ENCODE measurements around the gene FOXP2.
"Not testable (repeated sequence)": the region's sequence is repeated elsewhere in the genome, so short reads cannot be mapped to it uniquely, and the experiment has no call there.

FOXP2 gene

DNA sequence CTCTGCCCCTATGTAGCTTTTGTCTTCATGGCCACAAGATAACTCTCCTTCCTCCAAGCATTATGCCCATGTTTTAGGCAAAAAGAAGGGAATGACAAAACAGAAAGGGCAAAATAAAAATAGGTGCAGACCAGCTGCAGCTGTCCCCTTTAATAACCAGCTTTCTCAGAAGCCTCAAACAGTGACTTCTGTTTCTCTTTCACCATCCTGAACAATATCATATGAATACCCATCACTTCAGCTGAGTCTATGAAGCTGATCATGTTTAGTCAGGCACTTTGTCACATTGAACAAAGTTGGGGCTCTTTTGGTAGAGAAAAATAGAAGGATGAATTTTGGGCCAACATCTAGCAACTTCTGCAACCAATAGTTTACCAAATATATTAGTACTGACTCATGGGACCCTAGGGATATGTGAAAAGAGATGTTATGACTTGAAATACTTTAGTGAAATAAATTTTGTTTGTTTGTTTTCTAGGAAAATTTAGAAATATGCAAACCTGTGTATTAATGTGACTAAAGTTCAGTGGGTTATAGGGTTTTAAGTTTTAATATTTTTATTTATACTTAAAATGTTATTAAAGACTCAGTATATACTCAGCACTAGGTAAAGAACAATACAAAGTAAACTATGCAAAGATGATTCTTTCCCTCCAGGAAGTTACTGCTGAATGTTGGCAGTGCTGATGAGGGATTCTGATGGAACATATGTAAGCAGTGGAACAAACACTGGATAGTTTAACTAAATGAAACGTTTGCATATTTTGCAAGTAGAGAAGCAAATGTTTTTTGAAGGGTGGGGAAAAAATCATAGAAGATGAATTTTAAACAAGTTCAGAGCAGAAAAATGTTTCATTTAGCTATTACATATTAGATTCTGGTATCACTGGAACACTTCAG, 133.7 kb downstream of the FOXP2 start:
- no peak overlapping the region for H3K4me3 ChIP-seq (ENCODE audit: low read length)
- TF ChIP-seq, protein P1, sequence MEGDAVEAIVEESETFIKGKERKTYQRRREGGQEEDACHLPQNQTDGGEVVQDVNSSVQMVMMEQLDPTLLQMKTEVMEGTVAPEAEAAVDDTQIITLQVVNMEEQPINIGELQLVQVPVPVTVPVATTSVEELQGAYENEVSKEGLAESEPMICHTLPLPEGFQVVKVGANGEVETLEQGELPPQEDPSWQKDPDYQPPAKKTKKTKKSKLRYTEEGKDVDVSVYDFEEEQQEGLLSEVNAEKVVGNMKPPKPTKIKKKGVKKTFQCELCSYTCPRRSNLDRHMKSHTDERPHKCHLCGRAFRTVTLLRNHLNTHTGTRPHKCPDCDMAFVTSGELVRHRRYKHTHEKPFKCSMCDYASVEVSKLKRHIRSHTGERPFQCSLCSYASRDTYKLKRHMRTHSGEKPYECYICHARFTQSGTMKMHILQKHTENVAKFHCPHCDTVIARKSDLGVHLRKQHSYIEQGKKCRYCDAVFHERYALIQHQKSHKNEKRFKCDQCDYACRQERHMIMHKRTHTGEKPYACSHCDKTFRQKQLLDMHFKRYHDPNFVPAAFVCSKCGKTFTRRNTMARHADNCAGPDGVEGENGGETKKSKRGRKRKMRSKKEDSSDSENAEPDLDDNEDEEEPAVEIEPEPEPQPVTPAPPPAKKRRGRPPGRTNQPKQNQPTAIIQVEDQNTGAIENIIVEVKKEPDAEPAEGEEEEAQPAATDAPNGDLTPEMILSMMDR (conservative IDR thresholded peaks at IDR 0.05; ENCODE audit: low read depth, low read length) = no peak
- no peak for DNase-seq (ENCODE audit: low read depth)

DNA sequence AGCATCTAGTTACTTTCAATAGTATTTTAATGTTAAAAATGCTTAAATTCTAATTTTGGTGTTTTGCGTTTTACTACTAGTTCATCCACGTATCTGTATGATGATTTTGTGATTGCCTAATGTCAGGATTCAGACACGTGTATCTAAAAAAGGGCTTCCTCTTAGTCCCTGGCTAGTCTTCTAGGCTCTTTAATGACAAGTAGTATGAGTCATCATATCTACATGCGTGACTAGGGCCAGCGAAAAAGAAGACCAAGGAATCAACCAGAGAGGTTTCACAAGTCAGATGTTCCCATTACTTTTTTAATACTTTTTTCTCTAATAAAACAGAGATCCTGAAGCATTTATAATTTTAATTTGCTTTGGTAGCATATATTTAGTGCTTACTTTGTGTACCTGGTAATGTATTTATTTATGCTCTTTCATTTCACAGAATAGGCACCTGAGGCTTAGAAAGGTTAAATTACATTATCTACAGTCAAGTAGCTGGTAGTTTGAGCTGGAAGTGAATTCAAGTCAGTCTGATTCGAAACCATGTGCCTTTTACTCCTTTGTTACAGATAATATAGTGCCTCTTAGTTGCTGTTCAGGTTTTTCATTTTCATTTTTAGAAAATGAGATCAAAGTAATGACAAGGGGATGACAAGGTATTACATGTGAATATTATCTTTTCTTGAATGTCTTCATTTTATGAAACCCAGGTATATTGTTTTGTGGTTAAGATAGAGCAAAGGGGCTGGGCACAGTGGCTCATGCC, 140.3 kb downstream of the FOXP2 start:
- TF ChIP-seq, protein P1 (conservative IDR thresholded peaks at IDR 0.05; ENCODE audit: low read depth, low read length) = no peak
- DNase-seq (ENCODE audit: low read depth) = no peak
- no peak overlapping the region for H3K4me3 ChIP-seq (ENCODE audit: low read length)

DNA sequence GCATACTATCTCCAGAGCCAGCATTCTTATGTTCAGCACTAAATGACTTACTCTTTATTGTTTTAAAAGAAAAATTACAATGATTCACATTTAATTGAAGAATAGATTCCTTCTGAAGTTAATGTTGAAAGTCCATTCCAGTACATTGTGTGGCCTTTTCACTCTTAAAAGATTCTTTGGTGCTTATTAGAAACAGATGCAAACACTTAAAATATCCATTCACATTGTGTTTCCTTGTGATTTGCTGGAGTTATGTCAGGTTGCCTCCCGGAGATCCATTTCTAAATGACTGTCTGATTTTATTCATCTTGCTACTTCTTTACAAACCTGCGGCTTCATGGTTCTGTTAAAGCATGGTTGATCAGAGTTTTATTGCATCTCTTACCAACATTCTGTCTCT, 152.8 kb downstream of the FOXP2 start:
- H3K4me3 ChIP-seq (ENCODE audit: low read length) = no peak overlapping the region
- no peak for DNase-seq (ENCODE audit: low read depth)
- TF ChIP-seq, protein P1 (conservative IDR thresholded peaks at IDR 0.05; ENCODE audit: low read depth, low read length) = no peak

DNA sequence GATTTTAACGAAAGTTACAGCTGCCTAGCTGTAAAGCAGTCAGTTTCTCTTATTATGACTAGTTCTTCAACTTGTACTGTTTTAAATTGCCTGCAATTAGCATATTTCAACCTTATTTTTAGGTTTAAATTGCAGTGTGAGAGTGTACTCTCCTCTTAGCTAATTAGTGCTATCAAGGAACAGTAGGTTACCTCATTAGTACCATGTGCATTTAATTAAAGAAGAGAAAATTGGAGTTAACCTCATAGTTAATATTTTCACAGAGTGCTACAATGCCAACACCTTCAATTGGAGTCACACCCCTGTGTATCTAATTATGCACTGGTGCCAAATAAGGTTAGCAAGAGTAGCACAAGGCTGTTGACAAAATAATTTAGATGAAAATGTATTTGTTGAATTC, 154.6 kb downstream of the FOXP2 start:
- DNase-seq (ENCODE audit: low read depth) = no peak
- H3K4me3 ChIP-seq (ENCODE audit: low read length) = no peak overlapping the region
- TF ChIP-seq, protein P1 (conservative IDR thresholded peaks at IDR 0.05; ENCODE audit: low read depth, low read length) = no peak

DNA sequence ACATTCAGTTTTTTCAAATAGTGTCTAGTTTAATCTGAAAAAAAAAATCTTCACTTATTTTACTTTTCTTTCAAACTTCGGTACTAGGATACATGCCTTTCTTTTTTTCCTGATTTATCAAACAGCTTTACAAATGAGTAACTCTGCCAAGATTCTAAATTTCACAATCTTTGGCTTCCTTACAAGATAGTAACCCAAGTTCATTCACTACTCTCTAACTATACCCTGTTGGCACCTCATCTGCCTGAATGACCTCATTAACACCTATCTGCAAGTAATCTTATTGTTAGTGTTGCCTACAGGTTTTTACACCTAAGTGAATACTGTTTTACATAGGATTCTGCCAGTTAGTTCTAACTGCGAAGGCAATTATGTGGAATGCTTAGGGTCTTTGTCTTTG, 159.8 kb downstream of the FOXP2 start:
- peak; percentile 42 for DNase-seq (ENCODE audit: low read depth)
- no peak overlapping the region for H3K4me3 ChIP-seq (ENCODE audit: low read length)
- TF ChIP-seq, protein P1 (conservative IDR thresholded peaks at IDR 0.05; ENCODE audit: low read depth, low read length) = no peak

DNA sequence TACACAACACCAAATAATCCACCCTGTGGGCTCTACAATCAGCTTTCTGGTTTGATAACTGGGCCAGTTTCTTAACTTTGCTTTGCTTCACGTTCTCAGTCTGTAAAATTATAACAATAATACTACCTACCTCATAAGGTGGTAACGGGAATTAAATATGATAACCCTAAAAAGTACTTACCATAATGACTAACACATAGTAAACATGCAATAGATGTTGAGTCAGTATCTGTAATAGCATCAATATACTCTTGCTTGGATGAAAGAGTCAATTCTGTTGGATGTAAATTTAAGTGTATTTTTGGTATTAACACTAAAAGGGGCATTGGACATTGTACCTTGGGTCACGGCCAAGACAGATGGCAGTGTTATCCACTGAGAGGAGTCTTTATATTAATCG, 160.5 kb downstream of the FOXP2 start:
- TF ChIP-seq, protein P1 (conservative IDR thresholded peaks at IDR 0.05; ENCODE audit: low read depth, low read length) = no peak
- no peak overlapping the region for H3K4me3 ChIP-seq (ENCODE audit: low read length)
- no peak for DNase-seq (ENCODE audit: low read depth)

DNA sequence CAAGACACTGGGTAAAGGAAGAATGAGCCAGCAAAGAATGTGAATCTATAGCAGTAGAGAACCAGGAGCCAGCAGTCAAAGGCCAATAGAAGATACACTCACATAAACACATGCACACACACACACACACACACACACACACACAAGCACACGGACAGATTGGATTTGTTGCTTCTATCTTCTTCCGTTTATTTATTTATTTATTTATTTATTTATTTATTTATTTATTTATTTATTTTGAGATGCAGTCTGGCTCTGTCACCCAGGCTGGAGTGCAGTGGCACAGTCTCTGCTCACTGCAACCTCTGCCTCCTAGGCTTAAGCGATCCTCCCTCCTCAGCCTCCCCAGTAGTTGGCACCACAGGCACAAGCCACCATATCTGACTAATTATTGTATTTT, 166.3 kb downstream of the FOXP2 start:
- H3K4me3 ChIP-seq (ENCODE audit: low read length); DNase-seq (ENCODE audit: low read depth): not testable (repeated sequence)

Measured in retinal pigment epithelial cell (primary cell).